NCI-H524 (cell line): ENCODE data around the gene KLHL13.
"Not testable (repeated sequence)": the region's sequence is repeated elsewhere in the genome, so short reads cannot be mapped to it uniquely, and the experiment has no call there.

ENCODE experiments used
- DNase-seq, 2 experiments: peaks; one replicate each; lab custom pipeline; 2025; lab: John Stamatoyannopoulos, UW

The KLHL13 gene

DNA sequence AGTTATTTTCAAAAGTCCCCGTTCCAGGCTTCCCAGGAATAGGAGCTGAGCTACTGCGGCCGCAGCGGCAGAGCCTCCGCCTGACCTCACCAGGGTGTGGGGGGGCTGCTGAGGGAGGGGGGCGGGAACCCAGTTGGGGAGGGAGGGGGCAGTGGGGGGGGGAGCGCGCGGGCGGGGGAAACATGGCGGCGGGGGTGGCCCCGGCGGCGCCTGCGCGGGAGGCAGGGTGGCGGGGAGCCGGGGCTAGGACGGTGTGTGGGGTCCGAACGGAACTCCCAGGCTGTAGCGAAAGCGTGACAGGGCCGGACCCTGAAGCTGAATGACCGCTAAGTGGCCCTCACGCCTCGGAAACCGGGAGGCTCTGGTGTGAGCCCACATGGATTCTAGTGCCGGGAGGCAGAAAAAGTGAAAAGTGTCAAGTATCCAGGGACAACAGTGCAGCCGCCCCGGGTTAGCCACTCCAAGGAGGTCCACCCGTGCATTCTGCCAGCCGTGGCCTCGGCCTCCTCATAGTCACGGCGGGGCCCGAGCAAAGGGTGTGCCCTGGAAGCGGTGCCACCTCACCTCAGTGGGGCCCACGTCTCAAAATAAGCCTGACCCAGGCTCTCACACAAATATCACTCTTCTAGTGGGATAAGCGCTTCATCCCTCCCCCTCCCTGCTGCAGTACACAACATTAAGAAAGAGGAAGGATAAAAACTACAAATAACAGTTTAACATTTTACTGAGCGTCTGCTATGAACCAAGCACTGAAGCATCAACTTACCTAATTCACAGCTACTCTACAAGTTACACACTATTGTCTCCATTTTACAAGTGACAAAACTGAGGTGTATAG lies at the start of gene KLHL13:
Gene KLHL13 (minus strand): TSS at position 98 of the 838 bp plus-strand sequence. CDS start 88,337 bp downstream, outside the sequence.
- peak; percentile 26 to 55 for DNase-seq

DNA sequence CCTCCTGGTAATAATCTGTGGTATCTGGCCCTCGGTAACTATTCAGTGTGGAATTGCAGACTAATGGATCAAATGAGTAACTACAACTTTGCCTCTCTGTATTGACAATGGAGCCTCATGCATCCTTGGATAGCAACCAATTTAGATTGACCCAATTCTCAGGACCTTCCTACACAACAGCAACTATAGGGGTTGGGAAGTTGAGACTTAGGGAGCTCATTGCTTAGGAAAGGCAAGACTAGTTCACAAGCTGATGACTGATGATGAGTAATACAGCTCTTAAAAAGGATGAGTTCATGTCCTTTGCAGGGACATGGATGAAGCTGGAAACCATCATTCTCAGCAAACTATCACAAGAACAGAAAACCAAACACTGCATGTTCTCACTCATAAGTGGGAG lies 47.5 kb upstream of the KLHL13 start:
- no peak for DNase-seq

GRCh38 chrX:118156953-118157608 lies 40.5 kb upstream of the KLHL13 start:
- DNase-seq: no peak

- DNase-seq: no peak
Measured at GRCh38 chrX:118156254-118156952, 39.8 kb upstream of the KLHL13 start.

DNA sequence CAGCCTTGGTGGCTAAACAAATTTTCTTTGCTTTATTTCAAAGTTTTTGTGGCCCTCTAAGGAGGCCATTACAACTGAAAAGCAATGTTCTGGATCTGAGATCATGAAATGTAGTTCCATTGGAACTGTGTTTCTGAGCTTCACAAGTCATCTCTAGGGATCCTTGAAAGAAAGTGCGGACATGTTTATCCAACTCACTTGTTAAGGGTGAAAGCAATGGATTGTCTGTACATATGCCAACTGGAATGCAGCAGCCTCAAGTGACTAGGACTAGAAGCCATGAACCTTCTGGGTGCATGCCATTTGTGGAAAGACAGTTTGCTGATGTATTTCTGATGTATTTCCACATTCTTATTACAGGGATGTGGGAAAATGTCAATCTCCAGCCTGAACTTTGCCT lies 36.7 kb upstream of the KLHL13 start:
- no peak for DNase-seq

- DNase-seq: no peak
Measured at GRCh38 chrX:118152721-118153120, 36.1 kb upstream of the KLHL13 start.

- DNase-seq: no peak
Measured at GRCh38 chrX:118148737-118149136, 32.1 kb upstream of the KLHL13 start.

- DNase-seq: not testable (repeated sequence)
Measured at GRCh38 chrX:118147771-118148170, 31.2 kb upstream of the KLHL13 start.

DNA sequence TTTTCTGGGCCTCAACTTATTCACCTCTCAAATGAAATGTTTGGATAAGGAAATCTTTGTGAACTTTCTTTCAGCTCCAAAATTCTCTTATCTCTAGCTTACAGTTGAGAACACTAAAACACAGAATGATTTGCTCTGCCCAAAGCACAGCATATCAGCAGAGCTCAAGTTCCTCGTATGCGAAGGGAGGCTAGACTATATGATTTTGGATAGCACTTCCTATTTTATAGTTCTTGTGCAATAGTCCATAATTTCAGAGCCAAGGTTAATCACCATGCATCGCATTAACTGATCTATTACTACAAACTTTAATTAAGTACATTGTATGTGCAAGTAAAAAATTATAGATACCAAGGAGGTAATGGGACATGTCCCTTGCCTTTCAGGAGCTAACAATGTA lies 27.0 kb upstream of the KLHL13 start:
- DNase-seq: no peak

GRCh38 chrX:118131336-118131735 lies 14.7 kb upstream of the KLHL13 start:
- DNase-seq: no peak

DNA sequence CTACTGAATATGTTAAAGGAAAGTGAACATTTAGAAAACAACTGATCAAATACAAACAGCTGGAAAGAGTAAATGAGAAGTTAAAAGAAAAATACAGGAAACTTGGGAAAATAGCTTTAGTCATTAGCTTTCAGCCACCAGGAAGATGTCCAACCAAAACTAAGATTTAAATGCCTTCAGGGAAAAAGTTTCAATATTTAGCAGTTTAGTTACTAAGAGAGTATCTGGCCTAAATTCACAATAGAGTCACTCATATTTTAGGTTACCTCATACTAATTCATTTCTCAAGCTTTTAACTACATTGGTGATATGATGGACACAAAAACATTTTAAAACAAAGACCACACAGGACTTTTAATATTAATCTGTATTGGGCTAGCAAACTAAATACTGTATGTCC lies 13.1 kb upstream of the KLHL13 start:
- no peak for DNase-seq

DNA sequence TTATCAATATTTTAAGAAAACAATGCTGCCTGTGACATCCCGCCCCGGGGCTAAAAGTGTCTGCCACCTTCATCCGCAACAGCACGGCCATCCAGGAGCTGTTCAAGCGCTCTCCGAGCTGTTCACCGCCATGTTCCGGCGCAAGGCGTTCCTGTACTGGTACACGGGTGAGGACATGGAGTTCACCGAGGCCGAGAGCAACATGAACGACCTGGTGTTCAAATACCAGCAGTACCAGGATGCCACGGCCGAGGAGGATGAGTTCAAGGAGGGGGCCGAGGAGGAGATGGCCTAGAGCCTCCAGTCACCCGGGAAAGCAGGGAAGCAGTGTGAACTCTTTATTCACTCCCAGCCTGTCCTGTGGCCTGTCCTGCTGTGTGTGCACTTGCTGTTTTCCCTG lies 12.1 kb upstream of the KLHL13 start:
- DNase-seq: no peak

DNA sequence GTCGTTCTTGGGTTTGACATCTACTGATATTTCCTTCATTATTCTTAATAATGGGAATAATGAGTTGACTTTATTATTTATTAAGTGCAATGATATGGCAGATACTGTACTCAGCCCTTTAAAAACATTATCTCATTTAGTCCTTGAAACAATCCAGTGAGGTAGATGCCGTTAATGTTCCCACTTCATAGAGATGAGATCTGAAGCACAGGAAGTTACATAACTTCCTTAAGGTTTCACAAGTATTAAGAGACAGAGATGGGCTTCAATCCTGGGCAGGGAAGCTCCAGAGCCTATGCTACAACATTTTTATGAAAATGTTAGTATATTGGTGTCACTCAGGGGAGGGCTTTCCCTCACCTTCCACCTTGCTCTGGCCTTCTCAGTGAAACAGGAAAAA lies 9.7 kb upstream of the KLHL13 start:
- DNase-seq: no peak

- DNase-seq: not testable (repeated sequence)
Measured at GRCh38 chrX:118124243-118124642, 7.6 kb upstream of the KLHL13 start.

DNA sequence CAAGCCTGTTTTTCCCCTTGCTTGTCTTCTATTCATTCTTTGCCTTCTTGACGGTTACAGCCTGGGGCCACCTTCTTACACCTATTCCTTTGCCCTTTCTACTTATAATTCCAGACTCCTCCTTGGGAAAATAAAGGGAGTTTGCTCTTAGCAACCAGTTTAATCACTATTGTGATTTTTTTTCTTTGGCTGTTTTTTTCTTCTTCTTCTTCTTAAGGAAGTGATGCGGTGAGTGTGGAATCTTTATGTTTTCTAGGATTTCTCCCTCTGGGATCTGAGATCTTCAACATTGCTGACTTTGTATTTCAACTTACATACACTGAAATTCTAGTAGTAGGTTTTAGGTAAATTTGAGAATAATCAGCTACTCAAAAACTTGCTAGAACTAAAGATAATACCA lies 1.1 kb upstream of the KLHL13 start:
- DNase-seq: no peak

- DNase-seq: peak; percentile 29 to 55
Measured at GRCh38 chrX:118115953-118116712, 477 bp downstream of the KLHL13 start.

DNA sequence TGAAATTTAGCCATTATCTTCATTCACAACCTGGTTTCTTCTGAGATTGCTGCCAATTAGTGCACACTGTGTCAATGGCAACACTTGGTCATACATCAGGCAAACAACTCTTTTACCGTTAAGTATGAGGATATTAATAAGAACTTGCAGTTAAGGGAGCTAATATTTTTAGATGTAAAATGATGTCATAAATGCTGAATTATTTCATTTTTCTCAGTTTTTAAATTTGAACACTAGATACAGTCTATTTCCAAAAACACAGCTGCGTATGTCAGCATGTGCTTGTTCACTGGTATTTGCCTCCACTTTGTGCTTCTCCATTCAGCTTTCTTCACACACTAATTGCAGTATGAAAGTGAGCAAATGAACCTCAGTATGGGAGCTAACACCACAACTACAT lies 1.6 kb downstream of the KLHL13 start:
- no peak for DNase-seq

GRCh38 chrX:118109065-118109464 lies 7.5 kb downstream of the KLHL13 start:
- no peak for DNase-seq

DNA sequence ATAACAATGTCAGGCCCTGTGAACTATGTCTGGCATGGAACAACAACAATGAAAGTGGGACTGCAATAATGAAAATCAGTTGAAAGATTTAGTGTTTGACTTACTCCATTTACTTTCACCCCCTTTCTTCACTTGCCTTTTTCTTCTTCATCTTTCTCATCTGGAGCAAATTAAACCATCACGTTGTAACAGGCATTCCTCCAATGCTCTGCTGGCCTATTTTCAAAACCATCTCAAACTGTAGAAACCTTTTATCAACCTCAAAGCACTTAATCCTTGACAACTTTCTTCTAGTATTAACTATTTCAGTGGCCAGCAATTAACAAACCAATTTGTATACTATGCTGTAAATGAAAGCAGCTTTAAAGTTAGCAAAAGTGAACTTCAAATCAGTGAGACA lies 8.3 kb downstream of the KLHL13 start:
- DNase-seq: no peak

DNA sequence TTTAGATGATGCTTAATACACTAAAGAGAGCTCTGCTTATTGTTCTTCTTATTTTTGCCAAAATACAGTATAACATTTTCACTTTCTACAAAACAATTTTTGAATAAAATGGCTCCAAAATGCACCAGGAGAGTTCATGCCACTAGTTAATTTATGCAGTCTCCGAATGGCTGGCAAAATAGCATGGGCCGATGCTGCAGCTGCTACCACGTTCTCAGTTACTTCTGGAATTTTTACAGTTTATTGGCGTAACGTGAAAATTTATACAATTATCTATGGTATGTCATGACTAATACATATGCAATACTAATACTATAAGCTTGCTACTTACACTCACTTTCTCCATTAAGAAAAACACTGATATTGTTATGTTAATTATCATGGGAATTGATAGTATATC lies 16.5 kb downstream of the KLHL13 start:
- DNase-seq: no peak

GRCh38 chrX:118088084-118088483 lies 28.5 kb downstream of the KLHL13 start:
- DNase-seq: no peak

DNA sequence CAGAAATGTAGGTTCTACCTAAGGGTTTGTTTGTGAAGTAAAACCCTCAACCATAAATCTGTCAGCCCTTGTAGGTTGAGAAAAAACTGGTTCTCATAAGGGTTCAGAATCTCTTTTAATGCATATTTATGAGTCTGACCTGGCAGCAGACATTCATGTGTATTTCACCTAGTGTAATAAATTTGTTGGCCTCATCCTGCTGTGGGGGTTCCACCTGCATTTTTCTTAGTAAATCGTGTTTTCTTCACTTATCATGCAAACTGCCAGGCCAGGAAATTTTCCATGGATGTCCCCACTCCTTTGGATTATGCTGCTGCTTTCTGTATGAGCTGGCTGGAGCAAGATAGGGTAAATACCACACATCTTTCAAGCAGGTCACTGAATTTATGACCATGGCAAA lies 42.4 kb downstream of the KLHL13 start:
- DNase-seq: no peak
